KG1 (cell line): ENCODE data around the gene CCDC121.

ENCODE experiments used
- DNase-seq: peaks from one replicate; lab custom pipeline; 2025; lab: John Stamatoyannopoulos, UW

Gene CCDC121

GRCh38 chr2:27582129-27582694 lies 46.6 kb downstream of the CCDC121 start:
- no peak for DNase-seq

GRCh38 chr2:27581417-27582128 lies 47.2 kb downstream of the CCDC121 start:
- DNase-seq: no peak
